C4-2B (cell line): ENCODE data around the gene PCNA.
"Not testable (repeated sequence)": the region's sequence is repeated elsewhere in the genome, so short reads cannot be mapped to it uniquely, and the experiment has no call there.

Source experiments
- H3K27ac ChIP-seq: fragments of 450-650 bp; 2 replicates; pipeline ENCODE4 v1.5.1; 2017
- ZFX ChIP-seq: fragments of 450-650 bp; IDR thresholded peaks from 2 replicates; pipeline ENCODE4 v1.6.1; 2017
- TF ChIP-seq, protein P1 (sequence below): fragments of 450-650 bp; conservative IDR thresholded peaks from 2 replicates; pipeline ENCODE4 v1.5.1; 2017; ENCODE audit warnings: mild to moderate bottlenecking

The PCNA gene

DNA sequence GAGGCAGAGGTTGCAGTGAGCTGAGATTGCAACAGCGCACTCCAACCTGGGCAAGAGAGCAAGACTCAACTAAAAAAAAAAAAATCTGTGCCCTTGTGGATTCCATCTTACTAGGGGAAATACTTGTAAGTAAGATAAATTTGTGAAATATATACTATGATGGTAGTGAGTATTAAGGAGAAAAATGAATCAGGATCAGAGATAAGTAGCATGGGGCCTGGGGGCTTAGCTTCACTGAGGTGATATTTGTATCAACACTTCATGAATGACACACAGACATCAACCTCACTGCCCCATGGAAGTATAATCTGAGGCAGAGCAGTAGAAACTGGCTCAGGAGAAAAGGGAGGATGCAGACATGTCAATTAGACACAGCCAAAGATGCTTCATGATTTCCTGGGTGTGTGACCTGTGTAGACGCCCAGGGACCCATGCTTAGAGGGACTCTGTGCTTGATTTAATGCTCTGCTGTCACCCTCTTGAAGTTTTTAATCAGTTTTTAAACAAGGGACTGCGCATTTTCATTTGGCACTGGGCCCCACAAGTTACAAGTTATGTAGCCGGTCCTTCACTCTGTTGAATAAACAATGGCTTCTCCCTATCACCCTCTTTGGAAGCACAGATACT lies 41.9 kb downstream of the PCNA start:
- TF ChIP-seq, protein P1, sequence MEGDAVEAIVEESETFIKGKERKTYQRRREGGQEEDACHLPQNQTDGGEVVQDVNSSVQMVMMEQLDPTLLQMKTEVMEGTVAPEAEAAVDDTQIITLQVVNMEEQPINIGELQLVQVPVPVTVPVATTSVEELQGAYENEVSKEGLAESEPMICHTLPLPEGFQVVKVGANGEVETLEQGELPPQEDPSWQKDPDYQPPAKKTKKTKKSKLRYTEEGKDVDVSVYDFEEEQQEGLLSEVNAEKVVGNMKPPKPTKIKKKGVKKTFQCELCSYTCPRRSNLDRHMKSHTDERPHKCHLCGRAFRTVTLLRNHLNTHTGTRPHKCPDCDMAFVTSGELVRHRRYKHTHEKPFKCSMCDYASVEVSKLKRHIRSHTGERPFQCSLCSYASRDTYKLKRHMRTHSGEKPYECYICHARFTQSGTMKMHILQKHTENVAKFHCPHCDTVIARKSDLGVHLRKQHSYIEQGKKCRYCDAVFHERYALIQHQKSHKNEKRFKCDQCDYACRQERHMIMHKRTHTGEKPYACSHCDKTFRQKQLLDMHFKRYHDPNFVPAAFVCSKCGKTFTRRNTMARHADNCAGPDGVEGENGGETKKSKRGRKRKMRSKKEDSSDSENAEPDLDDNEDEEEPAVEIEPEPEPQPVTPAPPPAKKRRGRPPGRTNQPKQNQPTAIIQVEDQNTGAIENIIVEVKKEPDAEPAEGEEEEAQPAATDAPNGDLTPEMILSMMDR: no peak
- no peak for TF ChIP-seq ZFX
- no peak overlapping the region for H3K27ac ChIP-seq

- not testable (repeated sequence) for H3K27ac ChIP-seq
Measured at GRCh38 chr20:5076913-5077312, 42.8 kb downstream of the PCNA start.

DNA sequence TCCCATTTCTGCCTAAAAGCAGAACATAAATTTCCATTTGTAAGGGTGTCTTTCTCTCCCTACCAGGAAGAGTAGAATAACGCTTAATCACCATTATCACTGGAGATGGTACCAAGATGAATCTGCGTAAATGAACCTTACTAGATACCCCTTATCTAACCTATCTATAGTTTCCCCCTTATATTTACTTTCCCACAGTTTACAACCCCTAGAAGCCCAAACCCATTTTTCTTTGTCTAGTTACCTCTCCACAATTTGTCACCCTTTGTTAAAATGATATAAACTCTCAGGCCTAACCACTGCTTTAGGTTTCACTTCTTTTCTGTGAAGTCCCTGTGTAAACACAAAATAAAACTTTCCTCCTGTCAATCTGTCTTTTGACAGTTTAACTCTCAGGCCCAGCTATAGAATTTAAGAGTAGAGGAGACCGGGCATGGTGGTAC lies 45.5 kb downstream of the PCNA start:
- TF ChIP-seq, protein P1: no peak
- no peak for TF ChIP-seq ZFX

GRCh38 chr20:5073660-5074231 lies 46.0 kb downstream of the PCNA start:
- peak overlapping the region; percentile 69 for H3K27ac ChIP-seq
- TF ChIP-seq ZFX: no peak
- TF ChIP-seq, protein P1: no peak

More for the DNA sequence above, 45.5 kb downstream of the PCNA start:
- peak overlapping the region; percentile 69 for H3K27ac ChIP-seq

- H3K27ac ChIP-seq: peak overlapping the region; percentile 69
- TF ChIP-seq ZFX: no peak
- TF ChIP-seq, protein P1: no peak
Measured at GRCh38 chr20:5072756-5073659, 46.8 kb downstream of the PCNA start.

DNA sequence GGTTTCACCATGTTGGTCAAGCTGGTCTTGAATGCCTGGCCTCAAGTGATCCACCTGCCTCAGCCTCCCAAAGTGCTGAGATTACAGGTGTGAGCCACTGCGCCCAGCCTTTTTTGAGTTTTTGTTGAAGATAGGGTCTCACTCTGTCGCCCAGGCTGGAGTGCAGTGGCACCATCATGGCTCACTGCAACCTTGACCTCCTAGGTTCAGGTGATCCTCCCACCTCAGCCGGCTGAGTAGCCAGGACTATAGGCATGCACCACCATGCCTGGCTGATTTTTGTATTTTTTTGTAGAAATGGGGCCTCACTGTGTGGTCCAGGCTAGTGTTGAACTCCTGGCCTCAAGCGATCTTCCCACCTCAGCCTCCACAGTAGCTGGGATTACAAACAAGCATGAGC lies 47.8 kb downstream of the PCNA start:
- not testable (repeated sequence) for H3K27ac ChIP-seq

DNA sequence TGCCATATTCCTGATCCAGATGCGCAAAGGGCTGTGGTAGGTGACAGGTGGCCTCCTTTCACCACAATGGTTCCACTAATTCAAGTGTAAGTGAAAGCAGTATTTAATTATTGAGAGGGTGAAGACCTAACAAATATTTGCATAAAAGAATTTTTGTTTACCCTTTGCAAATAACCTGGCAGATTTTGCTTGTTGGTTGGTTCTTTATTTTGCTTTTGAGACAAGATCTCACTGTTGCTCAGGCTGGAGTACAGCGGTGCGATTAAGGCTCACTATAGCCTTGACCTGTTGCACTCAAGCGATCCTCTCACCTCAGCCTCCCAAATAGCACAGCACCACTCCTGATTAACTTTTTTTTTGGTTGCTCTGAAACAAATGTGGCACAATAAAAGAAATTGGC lies 49.2 kb downstream of the PCNA start:
- no peak overlapping the region for H3K27ac ChIP-seq
- no peak for TF ChIP-seq ZFX

- no peak overlapping the region for H3K27ac ChIP-seq
Measured at GRCh38 chr20:5070081-5070480, 49.7 kb downstream of the PCNA start.

More at GRCh38 chr20:5070081-5070480, 49.7 kb downstream of the PCNA start:
- no peak for TF ChIP-seq ZFX
- TF ChIP-seq, protein P1: no peak
